Lower leg skin (tissue), 4 donors: Measurements from ENCODE around the gene NEGR1. TPM values are rescaled to one million over a fixed set of nuclear protein-coding genes. Genes with fewer than 3 reads are reported as not detected.

ENCODE experiments used
- DNase-seq, 2 donors: peaks; one replicate each; pipeline ENCODE4 v3.0.0-alpha.2; 2019; ENCODE audit warnings: low spot score in 2 of 2
- H3K4me3 ChIP-seq: fragments of 200-600 bp; sonication (generic); 2 replicates; pipeline ENCODE4 v1.5.1; 2017; ENCODE audit warnings: mild to moderate bottlenecking, low read depth; ENCODE audit not compliant: poor library complexity, severe bottlenecking
- POLR2A ChIP-seq, 2 donors: fragments of 450-650 bp; IDR thresholded peaks; one replicate each; pipeline ENCODE4 v1.6.1; 2016 to 2017; ENCODE audit warnings: antibody characterized with exemption in 2 of 2, mild to moderate bottlenecking in 1 of 2, moderate library complexity in 1 of 2
- WGBS, 2 donors: methylation state at CpG; one replicate each; pipeline ENCODE4 v1.1.5; 2018; 5-methylcytosine and 5-hydroxymethylcytosine counted together
- intact Hi-C: fragments of 100-400 bp; cut with DNase I; formaldehyde crosslinking; loops from one replicate; pipeline ENCODE4 v1.15.0; 2023; ENCODE audit warnings: low total_unique reads
- total RNA-seq, 4 donors: library from RNA; depleted of rRNA; stranded (reverse); fragments of >200 nt; gene quantifications; one replicate each; pipeline ENCODE4 v1.1.0, GENCODE V29; 2016
- TF ChIP-seq, protein P1 (sequence below), 3 donors: fragments of 450-650 bp; IDR thresholded peaks; one replicate each; pipeline ENCODE4 v1.5.1; 2016; ENCODE audit warnings: antibody characterized with exemption in 3 of 3, mild to moderate bottlenecking in 3 of 3, moderate library complexity in 2 of 3

Gene NEGR1
- total RNA-seq, 4 donors from 2014 or later = 4.1 to 13.6 (median 6.0) TPM

- TF ChIP-seq, protein P1, sequence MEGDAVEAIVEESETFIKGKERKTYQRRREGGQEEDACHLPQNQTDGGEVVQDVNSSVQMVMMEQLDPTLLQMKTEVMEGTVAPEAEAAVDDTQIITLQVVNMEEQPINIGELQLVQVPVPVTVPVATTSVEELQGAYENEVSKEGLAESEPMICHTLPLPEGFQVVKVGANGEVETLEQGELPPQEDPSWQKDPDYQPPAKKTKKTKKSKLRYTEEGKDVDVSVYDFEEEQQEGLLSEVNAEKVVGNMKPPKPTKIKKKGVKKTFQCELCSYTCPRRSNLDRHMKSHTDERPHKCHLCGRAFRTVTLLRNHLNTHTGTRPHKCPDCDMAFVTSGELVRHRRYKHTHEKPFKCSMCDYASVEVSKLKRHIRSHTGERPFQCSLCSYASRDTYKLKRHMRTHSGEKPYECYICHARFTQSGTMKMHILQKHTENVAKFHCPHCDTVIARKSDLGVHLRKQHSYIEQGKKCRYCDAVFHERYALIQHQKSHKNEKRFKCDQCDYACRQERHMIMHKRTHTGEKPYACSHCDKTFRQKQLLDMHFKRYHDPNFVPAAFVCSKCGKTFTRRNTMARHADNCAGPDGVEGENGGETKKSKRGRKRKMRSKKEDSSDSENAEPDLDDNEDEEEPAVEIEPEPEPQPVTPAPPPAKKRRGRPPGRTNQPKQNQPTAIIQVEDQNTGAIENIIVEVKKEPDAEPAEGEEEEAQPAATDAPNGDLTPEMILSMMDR (IDR thresholded peaks at IDR 0.05) = no peak
- no peak for TF ChIP-seq POLR2A (IDR thresholded peaks at IDR 0.05)
- no peak for DNase-seq
- WGBS, 2 donors = 50 to 51% methylated on average over 4 of the region's 4 CpGs
- intact Hi-C loops = loop anchor here (5.0 kb wide), 1 partner anchor 907 kb away; no protein-coding TSS in a partner anchor
- H3K4me3 ChIP-seq = no peak overlapping the region
Measured at GRCh38 chr1:71834601-71835441, 447.5 kb downstream of the NEGR1 start.

GRCh38 chr1:71831646-71832045 lies 450.7 kb downstream of the NEGR1 start:
- no peak for TF ChIP-seq POLR2A (IDR thresholded peaks at IDR 0.05)
- TF ChIP-seq, protein P1 (IDR thresholded peaks at IDR 0.05) = no peak
- 79 to 82% methylated on average over 4 of the region's 4 CpGs for WGBS, 2 donors
- intact Hi-C loops = loop anchor here (5.0 kb wide), 1 partner anchor 911 kb away; no protein-coding TSS in a partner anchor
- no peak for DNase-seq
- no peak overlapping the region for H3K4me3 ChIP-seq

DNA sequence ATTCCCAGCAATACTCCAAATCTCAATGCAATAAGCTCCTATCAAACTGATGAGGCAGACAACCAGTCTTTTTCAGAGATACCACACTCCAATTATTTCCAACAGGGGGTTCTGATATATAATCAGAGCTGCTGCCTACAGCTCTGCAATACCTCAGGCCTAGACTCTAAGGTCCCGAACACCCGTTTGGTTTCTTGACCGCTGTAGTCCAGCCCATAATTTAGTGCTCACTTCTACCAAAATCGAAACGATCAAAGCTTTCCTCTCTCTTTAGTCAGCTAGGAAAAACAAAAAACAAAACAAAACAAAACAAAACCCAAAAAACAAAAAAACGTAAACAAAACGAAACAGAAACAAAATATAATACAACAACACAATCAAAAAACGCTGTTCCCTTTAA lies 453.0 kb downstream of the NEGR1 start:
- TF ChIP-seq, protein P1 (IDR thresholded peaks at IDR 0.05) = no peak
- no peak for TF ChIP-seq POLR2A (IDR thresholded peaks at IDR 0.05)
- 85 to 92% methylated on average over 8 of the region's 8 CpGs for WGBS, 2 donors
- no peak for DNase-seq
- intact Hi-C loops = no loop called here
- no peak overlapping the region for H3K4me3 ChIP-seq

- WGBS, 2 donors = 71 to 72% methylated on average over 3 of the region's 3 CpGs
- no peak for DNase-seq
- H3K4me3 ChIP-seq = no peak overlapping the region
- intact Hi-C loops = no loop called here
- TF ChIP-seq, protein P1 (IDR thresholded peaks at IDR 0.05) = no peak
- no peak for TF ChIP-seq POLR2A (IDR thresholded peaks at IDR 0.05)
Measured at GRCh38 chr1:71828431-71829012, 453.8 kb downstream of the NEGR1 start.

DNA sequence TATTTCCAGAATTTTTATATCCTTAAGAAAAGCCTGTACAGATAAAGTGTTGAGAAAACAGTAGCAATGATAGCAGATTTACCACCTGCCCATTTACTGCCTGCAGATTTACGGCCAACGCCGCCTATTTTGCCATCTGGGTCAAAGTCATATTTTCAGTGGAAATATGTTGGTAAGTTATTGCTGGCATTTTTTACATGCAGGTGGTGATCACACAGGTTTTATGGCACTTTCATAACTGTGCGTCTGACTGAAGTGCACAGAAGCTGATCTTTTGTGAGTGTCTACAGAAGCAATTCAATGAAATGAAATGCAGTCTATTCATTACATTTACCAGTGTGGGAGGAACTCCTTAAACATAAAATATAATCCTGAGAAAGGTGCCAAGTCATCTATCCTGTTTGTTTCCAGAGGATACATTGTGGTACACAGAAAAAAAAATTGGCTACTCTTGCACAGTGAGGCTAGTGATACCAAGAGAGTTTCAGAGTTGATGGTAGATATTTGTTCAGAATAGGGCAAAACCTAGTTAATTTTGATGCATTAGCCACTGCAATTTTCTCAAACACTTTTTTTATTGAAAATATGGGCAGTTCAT lies 458.5 kb downstream of the NEGR1 start:
- WGBS, 2 donors = 66 to 76% methylated on average over 4 of the region's 4 CpGs
- no peak overlapping the region for H3K4me3 ChIP-seq
- DNase-seq = no peak
- TF ChIP-seq POLR2A (IDR thresholded peaks at IDR 0.05) = no peak
- TF ChIP-seq, protein P1 (IDR thresholded peaks at IDR 0.05) = no peak
- intact Hi-C loops = no loop called here
